HG02610 (cell line): ENCODE measurements around the gene ISCA2.
"Not testable (repeated sequence)": the region's sequence is repeated elsewhere in the genome, so short reads cannot be mapped to it uniquely, and the experiment has no call there.

Experiments
- ATAC-seq: cut with Tn5 transposase; IDR thresholded peaks from one replicate; pipeline ENCODE4 v1.9.1; 2021; ENCODE audit warnings: mild to moderate bottlenecking, moderate library complexity; ENCODE audit not compliant: unreplicated experiment

ISCA2 gene

GRCh38 chr14:74493343-74494261 lies at the start of gene ISCA2:
ISCA2 (plus strand) TSS chr14:74493765; CDS start chr14:74493775, 10 bp downstream.
- peak; percentile 92 for ATAC-seq

GRCh38 chr14:74444866-74445265 lies 48.7 kb upstream of the ISCA2 start:
- no peak for ATAC-seq

GRCh38 chr14:74454397-74454796 lies 39.2 kb upstream of the ISCA2 start:
- ATAC-seq = not testable (repeated sequence)

GRCh38 chr14:74456684-74457564 lies 36.6 kb upstream of the ISCA2 start:
- no peak for ATAC-seq

- ATAC-seq = no peak
These were observed 36.0 kb upstream of the ISCA2 start for GRCh38 chr14:74457565-74457895.

GRCh38 chr14:74459289-74459946 lies 34.1 kb upstream of the ISCA2 start:
- peak; percentile 56 for ATAC-seq

- no peak for ATAC-seq
These were observed 33.6 kb upstream of the ISCA2 start for GRCh38 chr14:74459976-74460375.

DNA sequence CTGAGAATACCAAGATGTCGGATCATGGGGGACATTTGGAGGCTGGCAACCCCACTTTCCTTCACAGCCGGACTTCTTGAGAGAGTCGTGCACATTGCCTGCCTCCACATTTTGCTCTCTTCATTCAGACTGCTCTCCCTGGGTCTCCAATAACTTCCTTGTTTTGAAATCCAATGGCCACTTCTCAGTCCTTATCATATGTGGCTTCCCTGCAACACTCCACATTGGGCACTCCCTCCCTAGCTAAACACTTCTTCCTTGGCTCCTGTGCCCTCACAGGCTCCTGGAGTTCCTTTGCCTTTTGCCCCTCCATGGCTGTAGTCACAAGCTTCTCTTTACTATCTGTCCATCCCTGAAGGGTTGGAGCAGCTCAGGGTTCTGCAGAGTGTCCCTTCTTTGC lies 30.6 kb upstream of the ISCA2 start:
- no peak for ATAC-seq

GRCh38 chr14:74463697-74464096 lies 29.9 kb upstream of the ISCA2 start:
- no peak for ATAC-seq

DNA sequence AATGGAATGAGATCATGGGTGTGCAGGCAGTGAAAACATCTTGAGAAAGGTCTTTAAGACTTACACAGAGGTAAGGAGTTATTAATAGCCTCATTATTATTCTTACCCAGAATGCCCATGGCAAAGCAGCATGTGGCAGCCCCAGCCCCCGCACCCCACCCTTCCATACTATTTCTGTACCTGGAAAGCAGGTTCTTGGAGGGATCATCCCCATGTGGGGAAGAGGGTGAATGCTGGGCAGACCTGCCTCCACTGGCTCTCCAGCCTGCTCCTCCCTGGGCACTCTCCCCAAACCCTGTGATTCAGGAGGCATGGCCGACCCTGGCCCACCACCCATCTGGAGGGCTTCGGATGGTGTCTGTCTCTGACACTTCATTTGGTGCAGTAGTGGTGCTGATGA lies 28.8 kb upstream of the ISCA2 start:
- ATAC-seq = no peak

- ATAC-seq = no peak
These were observed 28.2 kb upstream of the ISCA2 start for GRCh38 chr14:74465335-74465734.

DNA sequence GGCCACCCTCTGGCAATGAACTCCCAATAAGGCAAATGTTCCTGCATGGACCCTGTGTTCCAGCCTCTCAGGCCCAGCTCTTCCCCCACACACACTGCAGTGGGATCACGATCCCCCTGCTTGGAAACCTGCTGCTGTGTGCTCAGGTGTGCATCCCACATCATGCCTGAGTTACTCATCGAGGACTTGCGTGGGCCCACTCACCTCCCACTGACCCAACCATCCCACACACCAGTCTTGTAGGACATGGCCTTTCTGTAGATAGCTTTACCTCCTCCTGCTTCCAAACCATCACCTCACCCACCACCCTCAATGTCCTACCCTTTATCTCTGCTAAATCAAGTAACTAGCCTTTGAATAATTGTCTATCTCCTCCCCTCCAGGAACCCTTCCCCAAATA lies 25.1 kb upstream of the ISCA2 start:
- no peak for ATAC-seq

GRCh38 chr14:74469548-74470518 lies 23.7 kb upstream of the ISCA2 start:
- no peak for ATAC-seq

GRCh38 chr14:74472601-74473000 lies 21.0 kb upstream of the ISCA2 start:
- no peak for ATAC-seq

GRCh38 chr14:74474376-74474775 lies 19.2 kb upstream of the ISCA2 start:
- no peak for ATAC-seq

DNA sequence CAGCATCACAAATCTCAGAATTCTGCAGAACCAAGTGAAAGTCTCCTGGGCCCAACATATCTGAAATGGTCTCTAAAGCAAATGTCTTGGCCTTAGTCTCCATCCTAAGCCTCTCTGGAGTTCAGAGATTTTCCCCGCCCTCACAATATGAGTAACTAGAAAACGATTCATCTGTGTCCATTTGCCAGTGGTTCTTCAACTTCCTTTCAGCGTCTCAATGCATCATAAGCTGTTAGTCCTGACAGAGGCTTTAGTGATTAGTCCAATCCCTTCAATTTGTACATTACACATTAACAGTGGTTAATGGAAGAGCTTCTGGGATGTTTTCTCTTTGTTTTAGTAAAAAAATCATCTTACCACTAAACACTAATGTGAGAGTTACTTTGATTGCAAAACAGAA lies 17.9 kb upstream of the ISCA2 start:
- no peak for ATAC-seq

DNA sequence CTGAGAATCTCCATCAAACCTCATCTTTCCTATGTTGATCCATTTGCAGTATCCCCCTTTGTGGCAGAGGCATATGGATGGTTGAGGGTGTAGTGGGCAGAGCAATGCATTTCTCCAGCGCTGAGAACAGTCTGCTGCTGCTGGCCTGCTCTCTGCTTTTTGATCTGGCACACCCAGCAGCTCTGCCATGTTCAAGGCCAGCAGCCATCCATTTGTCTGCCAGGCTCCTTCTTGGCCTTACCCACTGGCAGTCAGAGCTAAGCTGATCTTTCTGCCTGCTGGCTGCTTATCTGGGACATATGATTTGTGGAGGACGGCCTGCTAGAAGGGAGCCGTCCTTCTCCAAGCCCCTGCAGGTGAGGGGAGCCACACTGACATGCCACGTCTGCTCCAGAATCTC lies 17.5 kb upstream of the ISCA2 start:
- ATAC-seq = no peak

- no peak for ATAC-seq
These were observed 17.0 kb upstream of the ISCA2 start for GRCh38 chr14:74476607-74477006.

GRCh38 chr14:74478996-74479635 lies 14.4 kb upstream of the ISCA2 start:
- no peak for ATAC-seq

- no peak for ATAC-seq
These were observed 13.5 kb upstream of the ISCA2 start for GRCh38 chr14:74480046-74480445.
